ENCODE results near the gene PIM2. TPM values are rescaled to one million over a fixed set of nuclear protein-coding genes. Genes with fewer than 3 reads are reported as not detected.
A peak's percentile ranks its signal among the peaks of the same experiment; 100 is the strongest.

The PIM2 gene
- total RNA-seq, 1 donor from 2014 or later = 5.1 TPM

DNA sequence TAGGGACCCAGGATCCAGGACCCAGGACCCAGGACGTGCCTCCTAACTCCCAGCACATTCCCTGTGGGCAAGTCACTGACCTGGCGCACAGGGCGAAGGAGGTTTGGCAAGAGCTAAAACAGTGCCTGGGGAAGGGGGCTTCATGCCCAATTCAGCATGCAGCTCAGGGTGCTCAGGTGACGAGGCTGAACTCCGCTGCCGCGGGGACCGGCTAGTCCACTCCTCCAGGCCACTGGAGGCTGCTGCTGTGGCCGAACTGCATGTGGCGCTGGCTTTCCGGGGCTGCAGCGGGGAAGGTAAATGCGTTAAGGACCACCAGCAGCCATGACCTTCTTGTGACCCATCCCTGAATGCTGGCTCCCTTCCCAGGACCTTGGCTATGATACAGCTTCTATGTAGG is 4.9 kb upstream of the PIM2 start:
- Mint-ChIP-seq H3K27ac (ENCODE audit: unreplicated experiment) (no peak overlapping the region), H3K4me3 (ENCODE audit: unreplicated experiment) (no peak overlapping the region), H3K36me3 (ENCODE audit: low read depth) (peaks cover 10% of the 10 kb centered on the region), H3K9me3 (ENCODE audit: low read depth) (peaks cover 5% of the 10 kb centered on the region), H3K4me1 (ENCODE audit: low read depth) (peaks cover 16% of the 10 kb centered on the region), H3K27me3 (ENCODE audit: low read depth) (no peaks in the 10 kb centered on the region)
- TF ChIP-seq, protein P1, sequence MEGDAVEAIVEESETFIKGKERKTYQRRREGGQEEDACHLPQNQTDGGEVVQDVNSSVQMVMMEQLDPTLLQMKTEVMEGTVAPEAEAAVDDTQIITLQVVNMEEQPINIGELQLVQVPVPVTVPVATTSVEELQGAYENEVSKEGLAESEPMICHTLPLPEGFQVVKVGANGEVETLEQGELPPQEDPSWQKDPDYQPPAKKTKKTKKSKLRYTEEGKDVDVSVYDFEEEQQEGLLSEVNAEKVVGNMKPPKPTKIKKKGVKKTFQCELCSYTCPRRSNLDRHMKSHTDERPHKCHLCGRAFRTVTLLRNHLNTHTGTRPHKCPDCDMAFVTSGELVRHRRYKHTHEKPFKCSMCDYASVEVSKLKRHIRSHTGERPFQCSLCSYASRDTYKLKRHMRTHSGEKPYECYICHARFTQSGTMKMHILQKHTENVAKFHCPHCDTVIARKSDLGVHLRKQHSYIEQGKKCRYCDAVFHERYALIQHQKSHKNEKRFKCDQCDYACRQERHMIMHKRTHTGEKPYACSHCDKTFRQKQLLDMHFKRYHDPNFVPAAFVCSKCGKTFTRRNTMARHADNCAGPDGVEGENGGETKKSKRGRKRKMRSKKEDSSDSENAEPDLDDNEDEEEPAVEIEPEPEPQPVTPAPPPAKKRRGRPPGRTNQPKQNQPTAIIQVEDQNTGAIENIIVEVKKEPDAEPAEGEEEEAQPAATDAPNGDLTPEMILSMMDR (IDR thresholded peaks at IDR 0.05) = no peak
- DNase-seq (ENCODE audit: low spot score) = no peak

DNA sequence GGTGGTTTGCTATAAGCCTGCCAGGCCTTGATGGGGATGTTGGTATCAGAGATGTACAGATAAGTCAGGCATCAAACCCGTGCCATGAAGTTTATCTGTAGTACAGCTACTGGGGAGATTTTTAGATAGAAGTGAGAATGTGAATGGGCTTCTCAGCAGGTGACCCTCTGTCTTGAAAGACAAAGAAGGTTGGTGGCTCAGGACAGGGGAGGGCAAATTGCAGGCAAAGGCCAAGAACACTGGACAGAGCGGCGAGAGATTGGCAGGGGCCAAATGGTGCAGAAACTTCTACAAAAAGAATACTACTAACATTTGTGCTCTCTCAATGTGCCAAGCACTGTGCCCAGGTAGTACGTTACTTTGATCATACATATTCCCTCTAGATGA is 1.9 kb upstream of the PIM2 start:
- Mint-ChIP-seq H3K4me3 (ENCODE audit: unreplicated experiment) (no peak overlapping the region), H3K9me3 (ENCODE audit: low read depth) (peaks cover 5% of the 10 kb centered on the region), H3K27me3 (ENCODE audit: low read depth) (no peaks in the 10 kb centered on the region), H3K36me3 (ENCODE audit: low read depth) (peaks cover 10% of the 10 kb centered on the region), H3K27ac (ENCODE audit: unreplicated experiment) (no peak overlapping the region), H3K4me1 (ENCODE audit: low read depth) (peaks cover 33% of the 10 kb centered on the region)
- no peak for DNase-seq (ENCODE audit: low spot score)
- TF ChIP-seq, protein P1 (IDR thresholded peaks at IDR 0.05) = no peak

DNA sequence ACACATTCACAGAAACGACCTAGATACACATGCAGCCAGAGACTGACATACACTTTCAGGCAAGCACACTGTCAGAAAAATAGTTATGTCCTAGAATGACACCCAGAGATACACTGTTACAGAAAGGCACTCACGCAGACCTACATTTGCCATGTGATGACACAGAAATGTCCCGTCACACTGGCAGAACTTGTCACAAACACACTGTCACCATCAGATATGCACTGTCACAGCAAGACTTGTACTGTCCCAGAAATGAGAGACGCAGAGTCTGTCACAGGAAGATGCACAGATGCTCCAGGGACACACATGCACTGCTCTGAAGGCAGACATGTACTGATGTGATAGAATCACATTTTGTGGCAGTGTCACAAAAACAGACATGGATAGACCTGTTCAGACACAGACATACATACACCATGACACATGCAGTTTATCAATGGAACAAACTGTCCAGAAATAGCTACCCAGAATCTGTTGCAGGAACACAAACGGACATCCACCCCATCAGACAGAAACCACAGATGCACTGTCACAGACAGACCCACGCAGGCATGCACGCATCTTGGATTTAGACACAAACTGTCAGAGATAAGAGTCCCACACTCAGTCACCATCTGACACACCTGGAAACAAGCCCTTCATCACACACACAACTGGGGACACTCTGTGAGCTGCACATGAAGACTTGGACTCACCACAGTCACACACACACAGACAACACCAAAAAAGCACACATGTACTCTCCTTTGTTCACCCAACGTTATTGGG is 1.3 kb upstream of the PIM2 start:
- H3K4me1 Mint-ChIP-seq (ENCODE audit: low read depth) = peaks cover 33% of the 10 kb centered on the region
- TF ChIP-seq, protein P1 (IDR thresholded peaks at IDR 0.05) = no peak
- DNase-seq (ENCODE audit: low spot score) = no peak
- H3K9me3 Mint-ChIP-seq (ENCODE audit: low read depth) = peaks cover 5% of the 10 kb centered on the region
- no peak overlapping the region for H3K4me3 Mint-ChIP-seq (ENCODE audit: unreplicated experiment)
- no peaks in the 10 kb centered on the region for H3K27me3 Mint-ChIP-seq (ENCODE audit: low read depth)
- H3K27ac Mint-ChIP-seq (ENCODE audit: unreplicated experiment) = peak overlapping the region; percentile 67
- H3K36me3 Mint-ChIP-seq (ENCODE audit: low read depth) = peaks cover 7% of the 10 kb centered on the region

- H3K27me3 Mint-ChIP-seq (ENCODE audit: low read depth) = no peaks in the 10 kb centered on the region
- peaks cover 10% of the 10 kb centered on the region for H3K36me3 Mint-ChIP-seq (ENCODE audit: low read depth)
- H3K4me1 Mint-ChIP-seq (ENCODE audit: low read depth) = peaks cover 33% of the 10 kb centered on the region
- no peak for DNase-seq (ENCODE audit: low spot score)
- H3K9me3 Mint-ChIP-seq (ENCODE audit: low read depth) = peaks cover 3% of the 10 kb centered on the region
- H3K27ac Mint-ChIP-seq (ENCODE audit: unreplicated experiment) = peak overlapping the region; percentile 67
- peak overlapping the region; percentile 75 for H3K4me3 Mint-ChIP-seq (ENCODE audit: unreplicated experiment)
- TF ChIP-seq, protein P1 (IDR thresholded peaks at IDR 0.05) = no peak
These were observed 577 bp upstream of the PIM2 start for GRCh38 chrX:48919360-48919841.

DNA sequence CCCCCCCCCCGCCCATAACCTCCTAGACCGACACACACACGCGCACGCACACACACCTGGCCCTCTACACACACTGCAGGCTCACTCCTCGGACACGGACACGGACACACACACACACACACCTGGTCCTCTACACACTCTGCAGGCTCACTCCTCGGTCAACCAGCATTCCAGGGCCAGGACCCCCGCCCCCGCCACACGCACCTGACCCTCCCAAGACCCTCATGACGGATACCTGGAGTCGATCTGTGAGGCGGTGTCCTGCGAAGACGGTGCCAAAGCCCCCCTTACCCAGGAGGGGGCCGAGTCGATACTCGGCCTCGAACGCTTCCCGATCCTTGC is 552 bp downstream of the PIM2 start:
- Mint-ChIP-seq H3K9me3 (ENCODE audit: low read depth) (no peaks in the 10 kb centered on the region), H3K27me3 (ENCODE audit: low read depth) (no peaks in the 10 kb centered on the region), H3K4me3 (ENCODE audit: unreplicated experiment) (peak overlapping the region; percentile 75), H3K36me3 (ENCODE audit: low read depth) (peaks cover 7% of the 10 kb centered on the region), H3K4me1 (ENCODE audit: low read depth) (peaks cover 33% of the 10 kb centered on the region), H3K27ac (ENCODE audit: unreplicated experiment) (peak overlapping the region; percentile 73)
- TF ChIP-seq, protein P1 (IDR thresholded peaks at IDR 0.05) = no peak
- DNase-seq (ENCODE audit: low spot score) = no peak

Data from chondrocyte (in vitro differentiated cells).